Measurements from ENCODE around the gene SHE. TPM values are rescaled to one million over a fixed set of nuclear protein-coding genes. Genes with fewer than 3 reads are reported as not detected.

SHE gene
- total RNA-seq, 1 experiment from 2014 or later, result not detected

GRCh38 chr1:154469844-154470560 lies 32.2 kb downstream of the SHE start:
- POLR2A ChIA-PET, result no interaction called here

More at GRCh38 chr1:154469844-154470560, 32.2 kb downstream of the SHE start:
- H3K4me3 ChIP-seq (replicated peaks in 1 of 2; ENCODE audit: low read depth in 1 of 2, low read length in 2 of 2), result no peak overlapping the region
- ChIA-PET RAD21 (ENCODE audit: low non-redundant PET in 1 of 2, low total read pairs in 2 of 2, uncharacterized antibody in 2 of 2, unreplicated experiment in 2 of 2) (no interaction called here), CTCF (no interaction called here)
- TF ChIP-seq RAD21 (IDR thresholded peaks at IDR 0.05; ENCODE audit: low read depth), result peak; percentile 20
- no peak for TF ChIP-seq CTCF (IDR thresholded peaks at IDR 0.05 in 2 of 3, conservative IDR thresholded peaks at IDR 0.05 in 1 of 3; ENCODE audit: borderline replicate concordance in 1 of 3, insufficient read depth in 1 of 3, low read depth in 2 of 3, low read length in 2 of 3)
- no peak for TF ChIP-seq MAX (IDR thresholded peaks at IDR 0.05)
- no peaks in the 10 kb centered on the region for H4K20me1 ChIP-seq (ENCODE audit: insufficient read depth)
- DNase-seq (ENCODE audit: low read depth, low spot score) (no peak), ATAC-seq (peak; percentile 33; the same call in 1 of the 2 replicates)
- no peak overlapping the region for H3K27ac ChIP-seq (ENCODE audit: low read depth, low read length)
- no peaks in the 10 kb centered on the region for H3K9me2 ChIP-seq (ENCODE audit: insufficient read depth)
- no peaks in the 10 kb centered on the region for H3K79me2 ChIP-seq (ENCODE audit: insufficient read depth, low read length)
- no TSS peak for BruUV-seq (replicated peaks)
- no peaks in the 10 kb centered on the region for H3K36me3 ChIP-seq (ENCODE audit: control insufficient read depth in 1 of 2, insufficient read depth in 2 of 2, low read length in 2 of 2)
- intact Hi-C loops (cut with micrococcal nuclease), result loop anchor here (10.0 kb wide), 1 partner anchor 285 kb away; no protein-coding TSS in a partner anchor
- H3K27me3 ChIP-seq (ENCODE audit: insufficient read depth, low read length), result no peaks in the 10 kb centered on the region
- H3K4me1 ChIP-seq (ENCODE audit: control insufficient read depth in 1 of 2, insufficient read depth in 2 of 2, low read length in 2 of 2), result peaks cover 9 to 13% of the 10 kb centered on the region in 2 experiments
- H3K9ac ChIP-seq (ENCODE audit: low read length), result no peak overlapping the region
- H3K4me2 ChIP-seq (ENCODE audit: low read length), result no peak overlapping the region
- no peak overlapping the region for H2AFZ ChIP-seq (ENCODE audit: low read depth, low read length, poor library complexity, severe bottlenecking)
- no peaks in the 10 kb centered on the region for H3K9me3 ChIP-seq (ENCODE audit: control insufficient read depth in 1 of 2, insufficient read depth in 1 of 2, low read depth in 1 of 2, low read length in 2 of 2)
